GM19351 (cell line): ENCODE results near the gene IGIP.

Experiments
- ATAC-seq: cut with Tn5 transposase; IDR thresholded peaks from one replicate; pipeline ENCODE4 v1.9.1; 2021; ENCODE audit warnings: mild to moderate bottlenecking, moderate library complexity; ENCODE audit not compliant: unreplicated experiment

IGIP gene

DNA sequence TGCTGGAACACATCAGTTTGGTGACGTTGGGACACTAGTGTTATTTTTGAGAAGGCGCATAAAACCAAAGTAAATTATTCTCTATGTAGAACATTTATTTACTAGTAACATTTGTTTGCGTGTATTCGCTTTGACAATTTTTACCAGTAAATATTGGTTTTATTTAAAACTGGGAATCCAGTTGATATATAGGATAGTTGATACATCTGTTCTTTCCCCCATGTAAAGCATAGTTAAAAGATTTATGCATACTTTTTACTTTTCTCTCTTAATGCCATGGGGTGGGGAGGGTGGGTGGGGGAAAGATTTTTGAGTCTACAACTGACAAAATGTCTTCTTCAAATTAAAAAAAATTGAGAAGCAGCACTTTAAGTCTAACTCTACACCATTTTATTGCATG lies at the start of gene IGIP:
TSS of gene IGIP (plus strand) at position 301 of the 400 bp plus-strand sequence. CDS start 2,540 bp downstream, outside the sequence.
- no peak for ATAC-seq

DNA sequence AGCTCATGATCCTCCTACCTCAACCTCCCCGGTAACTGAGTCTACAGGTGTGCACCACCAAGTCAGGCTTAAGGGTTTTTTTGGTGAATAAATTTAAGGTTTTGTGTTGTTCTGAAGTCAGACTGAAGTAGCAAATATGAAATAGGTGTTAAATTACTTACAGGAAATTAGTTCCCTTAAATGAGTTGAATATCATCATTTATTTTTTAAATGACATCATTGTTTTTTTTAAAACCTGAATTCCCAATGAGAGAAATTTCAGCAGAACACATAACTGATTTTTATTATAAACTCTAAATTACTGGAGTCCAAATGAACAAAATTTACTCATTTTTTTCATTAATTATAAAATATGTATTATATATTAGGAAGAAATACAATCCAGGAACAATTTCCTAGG lies 49.6 kb upstream of the IGIP start:
- ATAC-seq: no peak

DNA sequence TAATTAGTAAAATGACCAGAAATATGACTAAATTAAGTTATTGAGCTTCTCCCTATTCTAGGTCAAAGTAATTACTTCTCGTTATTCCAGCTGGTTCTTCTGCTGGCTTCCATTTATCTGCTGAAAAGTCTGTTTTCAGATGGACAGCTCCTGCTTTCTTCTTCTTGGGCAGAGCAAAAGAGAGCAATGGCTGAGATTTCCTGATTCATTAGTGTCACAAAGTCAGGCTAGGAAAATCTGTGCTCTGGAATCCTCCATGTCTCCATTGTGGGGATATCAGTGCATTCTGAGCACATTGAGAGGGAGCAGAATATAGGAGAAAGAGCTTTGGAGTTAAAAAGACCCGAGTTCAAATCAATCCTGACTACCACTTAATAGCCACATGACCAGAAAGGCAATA lies 48.9 kb upstream of the IGIP start:
- no peak for ATAC-seq

DNA sequence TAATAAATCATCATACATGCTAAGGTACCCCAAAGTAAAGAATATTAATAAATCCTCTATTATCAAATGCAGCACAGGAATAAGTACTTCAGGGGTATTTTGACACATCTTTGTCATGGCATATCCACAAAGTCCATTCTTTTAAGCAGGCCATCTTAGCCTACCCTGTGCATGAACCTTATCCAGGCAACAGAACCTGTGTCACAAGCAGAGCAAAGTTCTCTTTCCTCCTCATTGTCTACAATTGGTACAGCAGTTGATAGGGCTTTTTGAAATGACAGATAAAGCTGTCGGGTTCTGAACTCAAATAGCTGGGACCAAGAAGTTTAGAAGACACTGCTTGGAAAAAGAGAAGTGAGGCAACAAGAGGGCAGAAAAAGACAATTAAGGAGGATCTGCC lies 42.6 kb upstream of the IGIP start:
- ATAC-seq: no peak

DNA sequence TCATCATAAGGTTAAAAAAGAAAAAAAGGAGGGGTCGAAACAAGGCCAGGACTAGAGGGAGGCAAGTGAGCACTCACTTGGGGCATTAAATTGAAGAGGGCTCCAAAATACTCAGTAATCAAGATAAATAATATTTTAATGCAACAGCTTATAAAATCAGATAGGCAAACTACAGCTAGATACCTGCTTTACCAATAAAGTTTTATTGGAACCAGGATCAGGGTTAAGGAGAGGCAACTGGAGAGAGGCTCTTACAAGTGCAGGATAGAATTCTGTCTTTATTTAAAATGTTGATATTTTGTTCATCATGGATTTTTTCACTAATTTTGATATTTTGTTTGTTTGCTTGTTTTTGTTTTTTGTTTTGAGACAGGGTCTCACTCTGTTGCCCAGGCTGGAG lies 42.1 kb upstream of the IGIP start:
- ATAC-seq: no peak

DNA sequence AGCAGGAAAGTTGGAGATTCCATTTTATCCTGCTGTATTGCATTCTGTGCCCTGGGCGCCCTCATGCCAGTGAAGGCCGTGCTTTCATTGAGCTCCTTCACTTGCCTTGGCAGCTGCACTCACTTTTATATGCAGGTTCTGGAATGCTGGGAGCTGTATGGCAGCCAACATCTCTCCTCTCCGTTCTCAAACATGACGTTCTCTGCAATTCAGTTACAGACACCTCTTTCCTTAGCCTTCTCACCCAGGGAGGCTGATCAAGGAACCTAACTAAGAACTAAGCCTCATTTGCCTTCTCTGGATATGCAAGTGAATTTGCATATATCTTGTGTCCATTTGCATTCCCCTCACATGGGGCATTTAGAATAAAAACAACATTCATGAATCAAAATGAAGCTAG lies 41.2 kb upstream of the IGIP start:
- ATAC-seq: no peak

DNA sequence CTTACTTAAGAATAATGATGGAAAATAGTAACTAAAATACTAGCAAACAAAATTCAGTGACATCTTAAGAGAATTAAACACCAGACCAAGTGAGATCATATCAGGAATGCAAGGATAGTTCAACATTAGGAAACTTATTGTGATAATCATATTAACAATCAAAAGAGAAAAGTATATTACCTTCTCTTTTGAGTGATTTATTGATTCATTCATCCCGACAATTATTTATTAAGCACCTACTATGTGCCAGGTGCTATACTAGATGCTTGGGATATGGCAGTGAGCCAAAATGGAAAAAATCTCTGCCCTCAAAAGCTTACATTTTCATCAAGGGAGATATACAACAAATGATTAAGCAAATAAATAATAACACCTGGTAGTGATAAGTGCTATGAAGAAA lies 35.5 kb upstream of the IGIP start:
- ATAC-seq: no peak

DNA sequence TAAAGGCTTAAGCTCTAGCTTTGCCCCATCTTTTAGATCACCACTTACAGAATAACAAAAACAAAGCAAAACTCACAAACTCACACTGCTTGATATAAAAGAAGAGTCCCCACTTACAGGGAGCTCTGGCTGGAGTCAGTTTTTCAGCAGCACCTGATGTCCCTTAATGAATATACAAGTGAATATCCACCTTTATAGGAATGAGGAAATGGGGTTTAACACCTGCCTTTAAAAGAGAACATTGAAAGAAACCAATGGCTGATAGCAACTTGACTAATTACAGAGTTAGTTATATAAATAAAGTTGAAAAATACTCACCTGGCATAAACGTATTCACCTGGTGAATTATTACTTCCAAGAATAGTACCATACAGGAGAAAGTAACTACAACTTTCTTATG lies 32.6 kb upstream of the IGIP start:
- no peak for ATAC-seq

DNA sequence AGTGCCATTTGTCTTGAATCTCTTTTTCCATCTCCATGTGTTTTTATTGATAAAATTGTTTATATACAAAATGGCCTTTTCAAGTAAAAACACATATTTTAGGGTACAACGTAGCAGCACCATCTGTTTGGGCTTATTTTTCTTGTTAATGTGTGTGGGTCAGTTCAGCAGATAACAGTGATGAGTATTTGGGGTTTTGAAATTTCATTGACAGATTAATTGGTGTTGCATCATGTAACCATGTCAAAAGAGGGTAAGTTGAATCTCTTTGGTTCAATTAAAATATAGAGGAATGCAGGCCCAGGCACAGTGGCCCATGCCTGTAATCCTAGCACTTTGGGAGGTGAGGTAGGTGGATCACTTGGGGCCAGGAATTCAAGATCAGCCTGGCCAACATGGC lies 31.9 kb upstream of the IGIP start:
- ATAC-seq: no peak

DNA sequence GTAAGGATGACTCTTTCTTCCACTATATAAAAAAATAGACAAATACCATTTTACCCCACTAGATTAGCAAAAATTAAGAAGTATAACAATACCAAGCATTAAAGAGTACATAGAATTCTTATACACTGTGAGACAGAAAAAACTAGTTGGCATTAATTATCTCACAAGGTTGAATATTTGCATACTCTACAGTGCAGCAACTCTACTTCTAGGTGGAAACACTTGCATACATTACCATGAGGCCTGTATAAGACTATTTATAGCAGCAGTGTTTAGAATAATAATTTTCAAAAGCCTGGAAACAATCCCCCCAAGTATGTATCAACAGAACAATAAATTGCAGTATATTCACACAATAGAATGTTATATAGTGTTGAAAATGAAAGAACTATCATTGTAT lies 30.8 kb upstream of the IGIP start:
- no peak for ATAC-seq

DNA sequence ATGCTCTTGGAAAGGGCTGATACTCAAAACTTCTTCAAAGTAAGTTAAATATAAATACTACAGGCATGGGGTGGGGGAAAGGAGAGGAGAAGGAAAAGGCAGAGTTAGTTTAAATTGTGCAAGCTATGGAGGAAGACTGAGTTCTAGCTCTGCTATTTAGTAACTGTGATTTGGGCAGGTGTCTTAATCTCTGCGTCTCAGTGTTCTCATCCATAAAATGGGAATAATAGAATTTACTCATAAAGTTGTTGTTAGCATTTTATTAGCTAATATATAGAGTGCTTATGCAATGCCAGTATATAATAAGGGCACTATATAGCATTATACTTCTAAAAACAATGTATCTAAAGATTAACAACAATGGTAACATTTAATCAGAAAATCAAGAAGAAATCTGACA lies 24.6 kb upstream of the IGIP start:
- ATAC-seq: no peak

DNA sequence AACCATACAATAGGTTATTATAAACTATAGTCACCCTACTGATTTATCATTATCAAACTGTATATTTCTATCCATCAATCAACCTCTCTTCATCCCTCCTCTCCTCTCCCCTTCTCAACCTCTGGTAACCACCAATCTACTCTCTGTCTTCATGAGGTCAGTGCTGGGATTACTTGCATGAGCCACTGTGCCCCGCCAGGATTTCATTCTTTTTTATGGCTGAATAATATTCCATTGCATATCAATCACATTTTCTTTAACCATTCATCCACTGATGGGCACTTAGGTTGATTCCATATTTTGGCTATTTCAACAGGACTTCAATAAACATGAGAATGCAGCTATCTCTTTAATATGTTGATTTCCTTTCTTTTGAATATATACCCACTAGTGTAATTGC lies 22.6 kb upstream of the IGIP start:
- ATAC-seq: no peak

DNA sequence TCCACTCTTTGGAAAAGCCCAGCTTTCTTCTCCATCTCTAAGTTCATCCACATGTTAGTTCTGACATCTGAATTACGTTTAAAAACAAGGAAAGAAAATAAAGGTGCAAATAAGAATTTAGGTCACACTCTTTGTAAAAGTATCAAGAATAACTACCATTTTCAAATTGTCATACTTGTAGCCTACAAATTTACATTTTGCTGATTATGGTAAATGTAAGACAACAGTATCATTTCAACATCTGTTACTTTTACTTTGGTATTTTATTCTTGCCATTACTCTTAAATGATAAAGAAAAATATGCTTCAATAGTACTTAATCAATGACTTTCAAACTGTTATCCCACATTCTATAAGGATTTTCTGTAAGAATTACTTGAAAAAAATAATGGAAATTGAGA lies 21.6 kb upstream of the IGIP start:
- ATAC-seq: no peak

DNA sequence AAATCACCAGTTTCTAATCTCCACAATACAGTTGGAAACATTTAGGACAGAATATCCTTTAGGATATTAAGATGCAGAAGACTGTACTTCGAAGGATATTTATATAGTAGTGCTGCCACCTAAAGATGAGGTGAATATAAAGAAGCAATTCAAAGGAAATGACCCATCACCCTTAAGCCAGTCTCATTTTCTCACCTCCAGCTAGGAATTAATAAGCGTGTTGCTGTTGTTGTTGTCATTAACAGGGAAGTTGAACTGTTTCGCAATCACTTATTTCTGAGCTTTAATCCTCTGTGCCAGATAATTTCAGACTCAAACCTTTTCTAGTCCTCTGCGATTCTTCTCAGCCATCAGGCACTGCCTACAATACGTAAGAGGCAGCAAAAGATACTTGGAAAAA lies 19.6 kb upstream of the IGIP start:
- ATAC-seq: no peak

DNA sequence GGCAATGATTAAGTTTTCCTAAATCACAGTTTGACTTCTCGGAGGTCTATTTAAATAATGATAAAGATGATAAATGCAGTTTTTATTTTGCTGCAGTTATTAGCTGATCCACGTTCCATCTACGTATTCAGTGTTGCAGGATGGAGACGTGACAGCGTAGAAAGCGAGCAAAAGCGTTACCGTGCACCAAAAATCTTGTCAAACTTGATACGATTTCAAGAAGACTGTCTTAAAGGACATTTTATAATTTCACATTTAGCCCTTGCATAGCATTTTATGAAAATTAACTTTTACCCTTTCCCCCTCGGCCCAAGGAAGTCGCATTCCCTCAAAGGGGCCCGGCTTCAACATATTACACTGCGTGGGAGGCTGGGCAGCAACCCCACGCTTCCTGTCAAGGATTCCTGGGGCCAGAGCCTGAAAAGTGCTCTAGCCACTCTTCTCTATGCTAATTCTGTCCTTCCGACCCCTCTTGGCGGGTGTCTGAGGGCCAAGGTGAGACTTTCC lies 18.9 kb upstream of the IGIP start:
- ATAC-seq: no peak

DNA sequence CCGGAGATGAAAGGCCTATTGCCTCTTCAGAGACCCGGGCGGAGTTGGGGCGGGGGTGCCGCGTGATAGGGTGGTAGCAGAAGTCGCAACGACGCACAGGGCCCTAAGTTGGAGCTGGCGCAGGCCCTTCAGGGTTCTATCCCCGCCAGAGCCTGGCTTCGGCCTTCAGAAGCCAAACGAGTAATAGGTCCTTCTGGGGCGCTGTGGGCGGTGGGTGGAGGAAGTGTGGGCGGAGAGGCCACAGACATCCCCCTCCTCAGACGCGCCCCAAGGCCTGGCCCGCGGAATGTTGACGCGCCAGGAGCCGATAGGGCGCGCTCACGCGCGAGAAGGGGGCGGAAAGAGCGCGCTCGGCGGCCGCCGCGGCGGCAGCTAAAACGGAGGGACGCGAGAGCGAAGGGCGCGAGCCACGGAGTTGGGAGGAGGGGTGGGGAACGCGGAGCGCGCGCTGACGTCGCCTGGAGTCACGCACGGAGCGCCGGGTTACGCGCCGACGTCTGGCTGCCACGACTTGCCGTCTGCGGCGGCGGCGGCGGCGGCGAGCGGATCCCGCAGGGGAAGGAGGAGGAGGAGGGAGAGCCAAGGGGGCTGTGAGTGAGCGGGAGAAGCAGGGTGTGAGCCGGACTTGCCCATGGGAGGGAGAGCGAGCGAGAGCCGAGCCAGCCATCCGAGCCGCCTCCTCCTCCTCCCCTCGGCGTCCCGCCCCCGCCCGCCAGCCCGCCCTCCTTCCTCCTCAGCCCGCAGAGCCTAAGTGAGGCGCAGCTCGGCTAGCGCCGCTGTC lies 18.2 kb upstream of the IGIP start:
- ATAC-seq: peak; percentile 81

DNA sequence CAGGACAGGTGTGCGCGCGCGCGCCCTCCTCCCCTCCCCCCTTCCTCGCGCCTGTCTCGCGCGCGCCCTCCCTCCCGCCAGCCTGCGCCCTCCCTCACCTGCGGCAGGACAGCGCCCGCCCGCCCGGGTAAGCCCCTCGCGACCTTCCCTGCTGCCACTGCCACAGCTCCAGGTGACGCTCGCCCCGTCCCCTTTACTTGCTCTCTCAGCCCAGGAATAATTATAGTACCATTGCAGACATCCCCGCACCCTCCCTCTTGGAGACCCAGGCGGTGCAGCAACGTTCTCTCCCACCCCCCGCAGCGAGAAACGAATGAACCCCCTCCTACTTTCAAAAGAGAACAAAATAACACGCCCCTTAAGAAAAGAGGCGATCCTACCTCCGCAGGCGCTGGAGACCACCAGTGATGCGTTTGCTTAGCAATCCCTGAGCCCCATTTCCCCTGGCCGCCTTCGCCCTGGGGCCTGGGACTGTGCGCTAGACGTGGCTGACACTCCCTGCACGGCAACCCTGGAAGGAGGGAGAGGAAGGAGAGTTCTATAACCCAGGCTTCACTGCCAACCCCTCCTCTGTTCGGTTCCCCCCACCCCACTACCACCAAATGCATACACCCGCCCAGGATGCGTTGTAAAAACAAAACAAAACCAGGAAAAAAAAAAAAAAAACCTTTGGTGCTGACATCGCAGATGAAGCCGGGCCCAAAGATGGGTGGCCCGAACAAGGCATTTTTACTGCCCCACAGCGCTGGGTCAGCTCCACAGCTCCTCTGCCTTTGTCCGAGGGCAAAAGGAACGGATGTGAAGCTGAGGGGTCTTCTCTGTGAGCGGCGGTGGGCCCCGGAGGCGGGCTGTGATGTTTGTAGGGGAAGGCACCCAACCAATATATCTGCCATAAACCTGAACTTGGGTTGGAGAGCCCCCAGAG lies 17.4 kb upstream of the IGIP start:
- ATAC-seq: no peak

DNA sequence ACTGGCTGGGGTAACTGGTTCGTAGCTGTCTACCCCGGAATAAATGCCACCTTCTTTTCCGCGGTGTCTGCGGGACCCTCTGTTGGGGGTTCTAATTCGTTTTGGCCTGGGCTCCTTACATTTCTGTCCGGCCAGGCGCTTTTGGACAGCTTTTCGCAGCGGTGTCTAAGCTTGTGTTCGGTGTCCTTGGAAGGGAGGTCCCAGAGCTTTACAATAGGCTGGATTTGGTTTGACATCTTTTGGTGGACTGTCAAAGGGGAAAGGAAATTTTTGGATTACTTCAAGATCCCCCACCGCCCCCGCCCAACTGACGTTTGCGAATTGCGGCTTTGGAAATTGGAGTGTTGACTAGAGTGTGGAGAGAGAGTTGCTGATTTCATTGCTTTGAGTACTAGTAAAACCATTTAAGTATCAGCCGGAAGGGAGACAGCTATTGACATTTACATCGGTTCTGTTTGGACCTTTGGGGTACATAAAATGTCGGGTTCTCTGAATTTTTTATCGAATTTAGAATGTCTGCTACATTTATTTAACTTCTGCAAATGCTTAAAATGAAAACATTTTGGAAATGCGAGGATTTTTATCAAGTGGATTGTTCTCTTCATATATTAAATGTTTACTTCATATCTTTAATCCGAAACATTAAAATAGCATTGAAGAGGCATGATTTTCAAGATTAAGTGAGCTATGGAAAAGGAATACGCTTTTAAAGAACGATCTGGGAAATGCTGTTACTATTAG lies 16.5 kb upstream of the IGIP start:
- ATAC-seq: no peak

DNA sequence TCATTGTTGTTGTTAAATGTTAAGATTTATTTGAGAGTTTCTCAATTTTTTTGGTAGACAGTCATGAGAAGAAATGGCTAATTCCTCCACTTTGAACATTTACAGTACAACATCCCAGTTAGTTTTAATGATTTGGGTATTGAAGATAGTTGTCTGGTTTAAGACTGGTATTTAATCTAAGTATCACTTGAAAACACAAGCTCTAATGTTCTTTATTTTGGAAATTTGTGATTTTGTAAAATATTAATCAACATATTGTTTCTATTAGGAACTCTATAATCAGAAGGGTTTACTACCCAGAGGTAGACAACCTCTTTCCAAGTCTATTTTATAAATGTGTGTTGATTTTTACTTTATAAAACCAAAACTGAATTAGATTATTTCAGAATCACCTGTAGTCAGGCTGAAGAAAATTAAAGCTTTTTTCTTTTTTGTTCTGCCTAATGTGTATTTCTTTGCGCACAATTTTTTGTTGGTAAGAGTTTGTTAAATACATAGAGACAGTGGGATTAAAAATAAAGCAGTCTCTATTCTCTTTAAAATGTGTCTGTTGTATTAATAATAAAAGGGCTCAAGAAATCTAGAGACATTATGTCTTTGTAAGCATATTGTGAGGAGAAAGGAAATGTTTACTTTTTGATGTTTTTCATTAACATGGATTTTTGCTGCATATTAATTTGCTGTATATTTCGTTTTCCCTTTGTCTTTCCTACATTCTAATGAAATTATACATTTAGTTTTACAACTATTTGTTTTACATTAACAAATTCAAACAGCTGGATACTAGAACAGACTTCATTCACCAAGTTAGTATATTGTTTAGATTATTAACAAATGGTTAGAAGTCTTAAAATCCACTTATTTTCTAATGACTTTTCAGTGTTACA lies 15.7 kb upstream of the IGIP start:
- ATAC-seq: no peak

DNA sequence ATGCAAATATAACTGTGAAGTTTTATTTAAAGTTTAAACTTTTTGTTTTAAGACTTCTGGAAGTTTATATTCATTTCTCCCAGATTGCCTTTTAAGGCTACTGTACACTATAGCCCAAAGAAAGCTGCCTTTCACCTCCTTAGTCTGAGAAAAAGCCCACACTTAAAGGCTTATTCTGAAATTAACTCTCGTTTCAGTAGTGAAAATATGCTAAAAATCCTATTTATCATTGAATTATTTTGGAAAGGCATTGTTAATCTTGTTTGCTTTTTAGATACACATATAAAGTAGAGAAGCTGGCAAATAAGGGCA lies 15.1 kb upstream of the IGIP start:
- ATAC-seq: no peak
